Measurements from ENCODE around the gene PLXNA4.

DNA sequence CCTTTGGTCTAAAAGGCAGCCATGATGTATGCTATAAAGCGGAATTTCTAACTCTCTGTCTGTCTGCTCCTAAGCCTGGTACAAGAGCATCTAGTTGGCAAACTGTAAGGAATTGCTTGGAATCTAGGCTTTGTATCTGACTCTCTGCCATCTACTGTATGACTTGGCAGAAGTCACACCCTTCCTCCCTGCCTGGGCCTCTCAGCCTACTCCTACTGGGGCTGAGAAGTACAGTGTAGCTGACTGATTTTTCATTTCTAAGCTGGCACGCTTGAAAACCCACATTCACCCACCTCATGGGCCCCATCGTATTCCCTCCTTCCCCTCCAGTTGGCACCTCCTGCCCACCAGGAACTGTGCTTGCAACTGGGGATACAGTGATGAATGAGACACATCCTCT is 435.2 kb downstream of the PLXNA4 start:
- TF ChIP-seq SP1 (IDR thresholded peaks at IDR 0.05) (no peak), NFRKB (IDR thresholded peaks at IDR 0.05) (no peak), ELF4 (IDR thresholded peaks at IDR 0.05) (no peak), FOXM1 (IDR thresholded peaks at IDR 0.05; ENCODE audit: borderline replicate concordance) (no peak), PKNOX1 (IDR thresholded peaks at IDR 0.05) (no peak), LEF1 (IDR thresholded peaks at IDR 0.05; ENCODE audit: borderline replicate concordance) (no peak)
